GM18907 (cell line): Measurements from ENCODE around the gene LRRTM2.

Source experiments
- ATAC-seq: cut with Tn5 transposase; IDR thresholded peaks from one replicate; pipeline ENCODE4 v1.9.1; 2021; ENCODE audit warnings: mild to moderate bottlenecking, moderate library complexity; ENCODE audit not compliant: unreplicated experiment

LRRTM2 gene

GRCh38 chr5:138884094-138884493, 9.0 kb upstream of the LRRTM2 start:
- no peak for ATAC-seq

- ATAC-seq: no peak
Measured at GRCh38 chr5:138883211-138883610, 8.1 kb upstream of the LRRTM2 start.

- ATAC-seq: no peak
Measured at GRCh38 chr5:138878437-138879235, 3.5 kb upstream of the LRRTM2 start.

- no peak for ATAC-seq
Measured at GRCh38 chr5:138876811-138877210, 1.7 kb upstream of the LRRTM2 start.

DNA sequence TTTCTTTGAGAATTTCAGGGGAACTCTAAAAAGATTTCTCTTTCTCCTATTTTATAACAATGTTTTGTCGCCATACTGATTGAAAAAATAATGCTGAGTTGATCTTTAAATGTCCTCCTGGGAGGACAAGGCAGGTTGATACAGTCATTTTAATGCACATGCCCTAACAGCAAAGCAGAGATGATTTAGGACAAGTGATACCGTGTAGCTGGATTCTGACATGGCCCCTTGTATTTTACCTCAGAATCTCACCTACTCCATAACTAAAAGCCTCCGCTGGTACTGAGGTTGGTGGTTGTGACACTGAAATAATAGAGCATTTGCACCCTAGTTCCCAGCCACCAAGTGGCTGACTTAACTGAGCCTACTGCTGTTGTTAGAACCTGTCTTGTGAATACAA, 811 bp upstream of the LRRTM2 start:
- no peak for ATAC-seq

- ATAC-seq: no peak
Measured at GRCh38 chr5:138875552-138875875, 379 bp upstream of the LRRTM2 start.

DNA sequence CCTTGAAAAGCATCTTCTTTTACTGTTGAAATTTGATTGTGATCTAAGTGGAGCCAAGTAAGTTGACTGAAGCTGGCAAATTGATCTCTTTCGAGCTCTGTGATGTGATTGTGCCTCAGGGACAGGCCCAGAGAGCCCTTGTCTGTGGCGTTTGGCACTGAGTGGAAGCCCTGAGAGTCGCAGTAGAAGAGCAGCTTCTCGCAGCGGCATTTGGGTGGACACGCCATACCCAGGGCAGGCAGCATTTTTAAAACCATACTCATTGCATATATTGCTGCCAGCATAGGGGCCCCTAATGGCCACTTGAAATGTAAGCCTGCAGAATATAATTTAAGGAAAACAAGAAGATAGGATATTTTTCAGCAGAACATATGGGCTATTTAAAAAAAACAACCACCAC, 894 bp downstream of the LRRTM2 start:
- ATAC-seq: no peak

GRCh38 chr5:138873466-138874221, 1.5 kb downstream of the LRRTM2 start:
- no peak for ATAC-seq

GRCh38 chr5:138872841-138873465, 2.2 kb downstream of the LRRTM2 start:
- no peak for ATAC-seq

- no peak for ATAC-seq
Measured at GRCh38 chr5:138870611-138871010, 4.5 kb downstream of the LRRTM2 start.

DNA sequence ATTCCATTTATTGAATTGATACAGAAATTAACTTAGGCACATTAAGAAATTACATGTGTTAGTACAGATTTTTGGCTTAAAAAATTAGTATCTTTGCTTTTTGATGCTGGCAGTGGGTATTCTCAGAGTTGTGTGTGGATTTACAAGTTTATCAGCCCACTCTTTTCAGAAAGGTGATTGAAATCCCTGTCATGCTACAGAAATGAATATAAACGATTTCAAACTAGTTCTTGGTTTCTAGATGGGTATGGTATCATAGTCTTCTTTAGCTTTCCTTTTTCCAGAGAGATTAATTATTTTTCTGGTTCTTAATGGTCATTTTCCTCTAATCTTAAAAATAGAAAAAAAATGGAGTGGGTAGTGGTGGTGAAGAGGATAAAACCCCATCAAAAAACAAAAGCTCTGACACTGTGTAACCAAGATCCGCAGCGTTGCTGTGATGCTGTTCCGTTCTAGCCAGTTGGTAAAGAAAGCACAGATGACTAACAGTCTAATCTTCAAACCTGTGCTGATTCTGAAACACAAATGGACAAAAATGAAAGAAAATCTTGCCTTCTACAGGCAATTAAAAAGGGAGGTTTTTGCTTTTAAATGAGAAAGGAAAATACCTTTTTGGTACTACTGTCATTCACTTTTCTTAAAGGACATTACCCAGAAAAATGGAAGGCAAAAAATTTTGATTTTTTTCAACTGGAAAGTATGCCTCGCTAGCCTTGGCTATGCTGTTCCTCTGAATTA, 5.2 kb downstream of the LRRTM2 start:
- no peak for ATAC-seq

GRCh38 chr5:138869038-138869437, 6.1 kb downstream of the LRRTM2 start:
- ATAC-seq: no peak

- ATAC-seq: no peak
Measured at GRCh38 chr5:138867011-138867410, 8.1 kb downstream of the LRRTM2 start.

- ATAC-seq: no peak
Measured at GRCh38 chr5:138853132-138853531, 22.0 kb downstream of the LRRTM2 start.

DNA sequence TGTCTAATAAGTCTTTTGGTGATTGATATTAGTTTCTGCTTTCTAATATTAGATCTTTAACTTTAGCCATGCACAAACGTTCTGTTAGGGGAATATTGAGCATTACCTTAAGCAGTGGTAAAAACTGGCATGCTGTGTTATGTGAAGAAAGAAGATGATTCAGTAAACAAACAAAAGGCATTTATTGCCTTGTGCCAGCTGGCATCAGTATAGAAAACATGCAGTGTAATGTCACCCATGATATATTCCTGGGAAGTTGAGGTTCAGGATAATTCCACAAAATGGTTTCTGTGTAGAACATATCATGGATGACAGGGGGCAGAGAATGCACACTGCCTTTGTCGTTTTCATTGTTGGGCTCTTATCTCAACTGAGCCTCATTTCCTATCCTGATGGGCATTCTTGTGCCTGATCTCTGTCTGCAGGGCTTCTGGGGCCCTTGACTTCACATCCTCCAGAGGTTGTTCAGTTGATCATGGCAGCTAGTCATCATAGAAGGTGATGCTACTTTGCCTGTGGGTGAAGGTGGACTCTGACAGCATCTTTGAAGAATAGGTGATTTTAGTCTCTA, 24.2 kb downstream of the LRRTM2 start:
- ATAC-seq: no peak

DNA sequence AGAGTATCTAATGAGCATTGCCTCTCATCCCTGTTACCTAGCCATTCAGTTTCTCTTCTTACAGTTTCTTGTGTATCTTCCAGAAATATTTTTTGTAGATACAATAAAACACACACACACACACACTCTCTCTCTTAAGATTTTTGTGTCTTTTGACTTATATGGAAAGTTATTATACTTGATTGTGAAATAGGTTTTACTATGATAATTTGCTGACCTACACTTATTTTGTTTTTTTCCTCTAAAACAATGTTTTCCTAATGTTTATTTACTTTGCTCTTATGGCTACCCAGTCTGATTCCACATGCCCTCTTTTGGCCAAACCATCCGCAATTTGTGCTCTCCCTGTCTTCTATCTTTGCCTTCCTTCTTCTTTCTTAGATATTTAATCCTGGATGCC, 25.3 kb downstream of the LRRTM2 start:
- no peak for ATAC-seq

- no peak for ATAC-seq
Measured at GRCh38 chr5:138849439-138849838, 25.7 kb downstream of the LRRTM2 start.

- no peak for ATAC-seq
Measured at GRCh38 chr5:138844812-138845513, 30.2 kb downstream of the LRRTM2 start.

GRCh38 chr5:138844125-138844461, 31.0 kb downstream of the LRRTM2 start:
- no peak for ATAC-seq

DNA sequence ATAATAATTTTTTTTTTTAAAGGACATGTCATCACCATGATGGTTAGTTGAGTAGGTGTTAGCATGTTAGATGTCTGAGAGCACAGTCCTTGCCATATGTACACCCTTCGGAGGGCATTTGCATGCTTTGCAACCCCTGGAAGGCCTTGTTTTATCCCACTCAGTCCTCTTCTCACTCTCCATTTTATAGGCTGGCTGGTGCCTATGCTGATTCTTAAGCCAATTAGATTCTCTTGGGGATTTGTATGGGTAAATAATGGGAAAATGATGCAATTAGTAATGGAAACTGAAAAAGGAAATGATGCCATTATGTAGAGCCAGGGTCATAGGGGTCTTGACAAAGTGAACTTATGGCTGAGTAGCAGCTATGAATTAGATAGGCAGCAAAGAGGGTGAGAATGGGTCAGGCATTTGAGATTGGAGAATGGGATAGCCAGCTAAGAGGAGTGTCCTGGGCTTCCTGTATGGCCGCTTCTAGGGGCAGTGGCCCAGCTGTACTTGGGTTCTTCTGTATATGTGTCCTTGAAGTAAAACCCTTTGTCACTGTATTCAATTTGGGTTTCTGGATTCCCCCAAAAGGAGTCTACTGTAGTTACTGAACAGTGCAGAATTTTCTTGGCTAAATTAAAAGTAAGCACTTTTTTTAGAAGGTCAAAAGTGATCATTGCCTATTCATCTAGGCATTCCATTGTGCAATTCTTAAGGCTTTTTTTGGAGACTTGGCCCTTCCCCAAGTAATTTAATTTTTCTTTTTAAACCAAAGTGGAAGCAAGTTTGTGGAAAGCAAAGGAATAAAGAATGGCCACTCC, 31.6 kb downstream of the LRRTM2 start:
- no peak for ATAC-seq
